Astrocyte of the spinal cord (primary cell): ENCODE data around the gene EPHB3.
A peak's percentile ranks its signal among the peaks of the same experiment; 100 is the strongest.
"Not testable (repeated sequence)": the region's sequence is repeated elsewhere in the genome, so short reads cannot be mapped to it uniquely, and the experiment has no call there.

ENCODE experiments used
- DNase-seq: peaks from one replicate; pipeline ENCODE4 v3.0.0; 2011; ENCODE audit warnings: low read depth, low spot score
- H3K4me3 ChIP-seq: 2 replicates; pipeline ENCODE4 v1.5.1; 2011; ENCODE audit warnings: low read depth, mild to moderate bottlenecking, low read length, moderate library complexity
- CTCF ChIP-seq: IDR thresholded peaks from 2 replicates; pipeline ENCODE4 v1.5.1; 2012; ENCODE audit warnings: low read depth, mild to moderate bottlenecking, low read length, inconsistent platforms
- in situ Hi-C: cut with HindIII; loops from 2 replicates; pipeline ENCODE4 v1.10.0; 2017; ENCODE audit warnings: low sequenced_read_pairs

The EPHB3 gene

GRCh38 chr3:184619369-184619768 is 57.8 kb downstream of the EPHB3 start:
- DNase-seq, result no peak
- in situ Hi-C loops, result no loop called here
- TF ChIP-seq CTCF, result no peak
- H3K4me3 ChIP-seq, result no peak overlapping the region

GRCh38 chr3:184619787-184620430 is 58.3 kb downstream of the EPHB3 start:
- in situ Hi-C loops, result no loop called here
- H3K4me3 ChIP-seq, result no peak overlapping the region
- no peak for DNase-seq
- TF ChIP-seq CTCF, result no peak

DNA sequence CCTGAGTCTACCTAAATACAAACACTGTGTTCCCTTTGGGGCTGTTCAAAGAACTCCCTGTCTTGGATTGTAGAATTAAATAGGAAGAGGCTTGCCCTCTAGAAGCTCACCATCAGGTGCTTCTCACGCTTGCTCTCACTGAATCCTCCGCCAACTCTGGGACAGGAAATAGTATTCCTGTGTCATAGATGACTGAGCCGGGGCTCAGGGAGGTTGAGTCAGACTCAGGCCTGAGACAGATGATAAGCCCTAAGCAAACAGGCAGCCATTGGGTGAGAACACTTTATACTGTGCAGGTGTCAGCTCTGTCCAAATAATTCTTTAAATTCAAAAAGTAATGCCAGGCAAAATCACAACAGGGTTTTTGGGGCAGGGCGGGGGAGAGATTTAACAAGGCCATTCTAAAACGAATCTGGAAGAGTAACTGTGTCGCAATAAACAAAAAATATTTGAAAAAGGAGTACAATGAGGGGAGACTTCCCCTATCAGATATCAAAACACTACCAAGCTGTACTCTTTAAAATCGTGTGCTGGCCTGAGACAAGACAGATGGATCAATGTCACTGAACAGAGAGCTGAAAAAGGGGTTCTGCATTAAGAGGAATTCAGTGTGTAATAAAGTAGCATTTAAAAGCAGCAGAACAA is 59.0 kb downstream of the EPHB3 start:
- TF ChIP-seq CTCF, result no peak
- no peak overlapping the region for H3K4me3 ChIP-seq
- DNase-seq, result peak; percentile 22
- in situ Hi-C loops, result no loop called here

DNA sequence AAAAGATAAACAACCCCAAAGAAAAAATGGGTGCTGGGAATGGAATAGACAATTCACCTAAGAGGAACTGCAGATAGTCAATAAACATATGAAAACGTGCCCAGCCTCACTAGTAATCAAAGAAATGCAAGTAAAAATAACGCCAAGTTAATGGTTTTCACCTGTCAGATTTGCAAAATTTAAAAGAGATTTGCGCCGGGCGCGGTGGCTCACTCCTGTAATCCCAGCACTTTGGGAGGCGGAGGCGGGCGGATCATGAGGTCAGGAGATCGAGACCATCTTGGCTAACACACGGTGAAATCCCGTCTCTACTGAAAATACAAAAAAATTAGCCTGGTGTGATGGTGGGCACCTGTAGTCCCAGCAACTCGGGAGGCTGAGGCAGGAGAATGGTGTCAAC is 60.6 kb downstream of the EPHB3 start:
- in situ Hi-C loops, DNase-seq, H3K4me3 ChIP-seq: not testable (repeated sequence)

DNA sequence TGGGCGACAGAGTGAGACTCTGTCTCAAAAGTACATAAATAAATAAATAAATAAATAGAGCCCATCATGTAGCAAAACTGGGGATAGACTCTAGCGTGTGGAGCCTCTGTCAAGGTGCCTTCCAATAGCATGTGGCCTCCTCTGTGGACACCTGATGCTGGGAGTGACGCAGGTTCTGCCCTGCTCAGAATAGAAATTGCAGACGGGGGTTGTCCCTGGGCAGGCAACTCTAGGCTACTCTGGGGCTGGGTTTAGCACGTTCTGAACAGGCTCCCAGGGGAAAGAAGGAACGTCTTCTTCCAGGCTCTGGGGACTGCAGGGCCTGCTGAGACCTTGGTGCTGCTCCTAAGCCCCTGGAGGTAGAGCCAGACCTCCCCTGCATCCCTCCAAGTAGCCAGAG is 65.3 kb downstream of the EPHB3 start:
- H3K4me3 ChIP-seq, result no peak overlapping the region
- in situ Hi-C loops, result no loop called here
- no peak for TF ChIP-seq CTCF
- no peak for DNase-seq

- no peak overlapping the region for H3K4me3 ChIP-seq
- TF ChIP-seq CTCF, result no peak
- no peak for DNase-seq
- in situ Hi-C loops, result no loop called here
Measured at GRCh38 chr3:184629555-184630160, 68.1 kb downstream of the EPHB3 start.

- no peak for TF ChIP-seq CTCF
- H3K4me3 ChIP-seq, result no peak overlapping the region
- in situ Hi-C loops, result no loop called here
- no peak for DNase-seq
Measured at GRCh38 chr3:184630861-184631471, 69.4 kb downstream of the EPHB3 start.
